Left lung (tissue), 10 donors: ENCODE data around the gene SEC23IP. TPM values are rescaled to one million over a fixed set of nuclear protein-coding genes. Genes with fewer than 3 reads are reported as not detected.
"Not testable (repeated sequence)": the region's sequence is repeated elsewhere in the genome, so short reads cannot be mapped to it uniquely, and the experiment has no call there.

ENCODE experiments used
- ATAC-seq: fragments of 200-7000 bp; cut with Tn5 transposase; one replicate; pipeline ENCODE4 v1.9.1; 2020; ENCODE audit warnings: moderate library complexity
- DNase-seq, 4 donors: peaks; one replicate each; pipeline ENCODE4 v3.0.0-alpha.2; 2013 to 2020
- H3K27ac ChIP-seq, 2 donors: fragments of 200-600 bp; sonication (generic) in 1 of 2; one replicate each; pipeline versions ENCODE4 v1.5.0 to v1.8.0; 2020 to 2021
- H3K27me3 ChIP-seq, 2 donors: fragments of 200-600 bp; sonication (generic) in 1 of 2; one replicate each; pipeline versions ENCODE4 v1.5.0 to v1.8.0; 2020 to 2021
- H3K36me3 ChIP-seq, 2 donors: fragments of 200-600 bp; sonication (generic) in 1 of 2; one replicate each; pipeline versions ENCODE4 v1.5.0 to v1.8.0; 2020 to 2021
- H3K4me1 ChIP-seq, 2 donors: fragments of 200-600 bp; one replicate each; pipeline ENCODE4 v1.8.0; 2021
- H3K4me3 ChIP-seq, 2 donors: fragments of 200-600 bp; sonication (generic) in 1 of 2; one replicate each; pipeline versions ENCODE4 v1.5.0 to v1.8.0; 2020 to 2021; ENCODE audit warnings: mild to moderate bottlenecking in 1 of 2
- H3K9me3 ChIP-seq, 2 donors: fragments of 200-600 bp; sonication (generic) in 1 of 2; one replicate each; pipeline versions ENCODE4 v1.5.0 to v1.8.0; 2020 to 2021
- intact Hi-C, 2 donors: fragments of 100-400 bp; cut with DNase I; formaldehyde crosslinking; loops; one replicate each; pipeline versions ENCODE4 v1.11.2 to v1.14.2; 2022
- polyA plus RNA-seq, 6 donors: library from polyadenylated mRNA; unstranded; fragments of 120-200 nt; gene quantifications; one replicate each; pipeline ENCODE4 v1.2.1, GENCODE V29; 2013; ENCODE audit not compliant: insufficient read length in 6 of 6
- total RNA-seq, 2 donors: library from RNA; stranded (reverse); fragmentation: NEBNext Ultra II Directional; extraction: Animal tissue kit (Norgen Biotek cat#: 25700); gene quantifications; one replicate each; pipeline ENCODE4 v1.2.1, GENCODE V29; 2021
- TF ChIP-seq, protein P1 (sequence below), 2 donors: fragments of 200-600 bp; sonication (generic) in 1 of 2; IDR thresholded peaks; one replicate each; pipeline versions ENCODE4 v1.5.0 to v1.8.0; 2021; ENCODE audit warnings: antibody characterized with exemption in 2 of 2
- donor health status: DM: no; HTN: yes; CAD: no.
- donor health status: DM: no; HTN: no; CAD: no.

Gene SEC23IP
- total and polyA plus RNA-seq, 8 donors, result 61.4 to 77.5 (median 70.2) TPM

DNA sequence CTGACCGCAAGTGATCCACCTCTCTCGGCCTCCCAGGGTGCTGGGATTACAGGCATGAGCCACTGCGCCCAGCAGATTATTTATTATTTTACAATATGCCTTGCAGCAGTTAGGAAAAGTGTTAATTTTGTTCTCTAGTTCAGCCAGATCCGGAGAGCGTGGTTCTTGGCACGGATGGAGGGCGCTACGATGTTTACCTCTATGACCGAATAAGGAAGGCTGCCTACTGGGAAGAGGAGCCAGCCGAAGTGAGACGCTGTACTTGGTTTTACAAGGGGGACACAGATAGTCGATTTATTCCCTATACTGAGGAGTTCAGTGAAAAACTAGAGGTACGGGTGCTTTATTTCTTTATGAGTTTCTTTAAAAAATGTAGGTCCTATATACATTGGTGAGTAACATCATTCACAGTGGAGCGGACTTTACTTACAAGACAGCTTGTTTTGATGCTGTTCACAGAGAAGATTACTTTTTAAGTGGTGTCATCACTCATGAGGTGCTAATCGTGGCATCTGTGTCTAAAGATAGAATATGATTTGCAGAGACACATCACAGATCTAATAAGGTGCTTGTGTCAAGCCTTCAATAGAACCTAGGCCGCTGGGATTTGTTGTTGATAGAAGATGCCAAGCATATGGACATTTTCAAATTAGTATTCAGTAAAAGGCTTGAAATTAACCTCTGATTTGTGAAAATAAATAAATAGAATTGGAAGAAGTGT is 11.6 kb downstream of the SEC23IP start:
- ATAC-seq, result no peak
- Histone ChIP-seq H3K4me3 (no peak overlapping the region), H3K27me3 (no peaks in the 10 kb centered on the region), H3K9me3 (no peaks in the 10 kb centered on the region), H3K4me1 (peaks cover 0 to 8% of the 10 kb centered on the region in 2 donors), H3K36me3 (peaks cover 0 to 79% of the 10 kb centered on the region in 2 donors), H3K27ac (no peak overlapping the region)
- TF ChIP-seq, protein P1, sequence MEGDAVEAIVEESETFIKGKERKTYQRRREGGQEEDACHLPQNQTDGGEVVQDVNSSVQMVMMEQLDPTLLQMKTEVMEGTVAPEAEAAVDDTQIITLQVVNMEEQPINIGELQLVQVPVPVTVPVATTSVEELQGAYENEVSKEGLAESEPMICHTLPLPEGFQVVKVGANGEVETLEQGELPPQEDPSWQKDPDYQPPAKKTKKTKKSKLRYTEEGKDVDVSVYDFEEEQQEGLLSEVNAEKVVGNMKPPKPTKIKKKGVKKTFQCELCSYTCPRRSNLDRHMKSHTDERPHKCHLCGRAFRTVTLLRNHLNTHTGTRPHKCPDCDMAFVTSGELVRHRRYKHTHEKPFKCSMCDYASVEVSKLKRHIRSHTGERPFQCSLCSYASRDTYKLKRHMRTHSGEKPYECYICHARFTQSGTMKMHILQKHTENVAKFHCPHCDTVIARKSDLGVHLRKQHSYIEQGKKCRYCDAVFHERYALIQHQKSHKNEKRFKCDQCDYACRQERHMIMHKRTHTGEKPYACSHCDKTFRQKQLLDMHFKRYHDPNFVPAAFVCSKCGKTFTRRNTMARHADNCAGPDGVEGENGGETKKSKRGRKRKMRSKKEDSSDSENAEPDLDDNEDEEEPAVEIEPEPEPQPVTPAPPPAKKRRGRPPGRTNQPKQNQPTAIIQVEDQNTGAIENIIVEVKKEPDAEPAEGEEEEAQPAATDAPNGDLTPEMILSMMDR (IDR thresholded peaks at IDR 0.05), result no peak
- intact Hi-C loops, result no loop called here
- no peak for DNase-seq

DNA sequence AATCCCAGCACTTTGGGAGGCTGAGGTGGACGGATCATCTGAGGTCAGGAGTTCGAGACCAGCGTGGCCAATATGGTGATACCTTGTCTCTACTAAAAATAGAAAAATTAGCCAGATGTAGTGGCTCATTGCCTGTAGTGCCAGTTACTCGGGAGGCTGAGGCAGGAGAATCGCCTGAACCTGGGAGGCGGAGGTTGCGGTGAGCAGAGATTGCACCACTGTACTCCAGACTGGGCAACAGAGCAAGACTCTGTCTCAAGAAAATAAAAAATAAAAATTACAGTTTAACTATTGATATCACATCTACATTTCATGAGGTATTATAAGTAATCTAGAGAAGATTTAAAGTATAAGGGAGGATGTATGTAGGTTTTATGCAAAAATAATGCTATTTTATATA is 15.2 kb downstream of the SEC23IP start:
- H3K27me3 ChIP-seq, H3K9me3 ChIP-seq, H3K27ac ChIP-seq, intact Hi-C loops, H3K4me1 ChIP-seq, ATAC-seq, DNase-seq, H3K4me3 ChIP-seq: not testable (repeated sequence)
- H3K36me3 ChIP-seq, result peaks cover 0 to 100% of the 10 kb centered on the region in 2 donors

DNA sequence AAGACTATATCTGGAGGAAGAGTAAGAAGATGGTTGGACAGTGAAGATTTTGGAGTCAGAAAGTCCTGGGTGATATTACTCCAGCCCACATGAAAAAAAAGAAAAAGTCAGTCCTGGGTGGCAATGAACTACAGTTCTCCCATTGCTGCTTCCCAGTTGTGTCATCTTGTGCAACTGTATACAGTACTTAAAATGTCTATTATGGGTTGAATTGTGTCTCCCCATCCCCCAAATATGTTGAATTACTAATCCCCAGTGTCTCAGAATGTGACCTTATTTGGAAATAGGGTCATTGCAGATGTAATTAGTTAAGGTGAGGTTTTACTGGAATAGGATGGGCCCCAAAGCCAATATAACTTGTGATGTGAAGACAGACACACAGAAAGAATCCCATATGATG is 15.6 kb downstream of the SEC23IP start:
- TF ChIP-seq, protein P1 (IDR thresholded peaks at IDR 0.05), result no peak
- H3K36me3 ChIP-seq, result peaks cover 0 to 100% of the 10 kb centered on the region in 2 donors
- ATAC-seq (no peak), DNase-seq (no peak)
- intact Hi-C loops, result no loop called here
- H3K9me3 ChIP-seq, result no peaks in the 10 kb centered on the region
- H3K27me3 ChIP-seq, result no peaks in the 10 kb centered on the region
- H3K4me3 ChIP-seq, result no peak overlapping the region
- H3K27ac ChIP-seq, result no peak overlapping the region
- H3K4me1 ChIP-seq, result no peaks in the 10 kb centered on the region

DNA sequence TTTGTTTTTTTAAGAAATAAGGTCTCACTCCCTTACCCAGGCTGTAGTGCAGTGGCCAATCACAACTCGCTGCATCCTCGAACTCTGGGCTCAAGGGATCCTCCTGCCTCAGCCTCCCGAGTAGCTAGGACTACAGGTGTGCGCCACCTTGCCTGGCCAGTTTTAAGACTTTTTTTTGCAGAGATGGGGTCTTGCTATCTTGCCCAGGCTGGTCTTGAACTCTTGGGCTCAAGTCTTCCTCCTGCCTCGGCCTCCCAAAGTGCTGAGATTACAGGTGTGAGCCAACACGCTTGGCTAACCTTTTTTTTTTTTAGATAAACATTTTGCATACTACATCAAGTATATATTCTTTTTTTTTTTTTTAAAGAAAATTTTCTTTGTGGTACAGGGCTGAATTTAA is 18.2 kb downstream of the SEC23IP start:
- intact Hi-C loops, result no loop called here
- TF ChIP-seq, protein P1 (IDR thresholded peaks at IDR 0.05), result no peak
- no peaks in the 10 kb centered on the region for H3K9me3 ChIP-seq
- no peak overlapping the region for H3K4me3 ChIP-seq
- H3K4me1 ChIP-seq, result no peaks in the 10 kb centered on the region
- ATAC-seq (no peak), DNase-seq (no peak)
- H3K27ac ChIP-seq, result no peak overlapping the region
- peaks cover 0 to 100% of the 10 kb centered on the region in 2 donors for H3K36me3 ChIP-seq
- no peaks in the 10 kb centered on the region for H3K27me3 ChIP-seq

DNA sequence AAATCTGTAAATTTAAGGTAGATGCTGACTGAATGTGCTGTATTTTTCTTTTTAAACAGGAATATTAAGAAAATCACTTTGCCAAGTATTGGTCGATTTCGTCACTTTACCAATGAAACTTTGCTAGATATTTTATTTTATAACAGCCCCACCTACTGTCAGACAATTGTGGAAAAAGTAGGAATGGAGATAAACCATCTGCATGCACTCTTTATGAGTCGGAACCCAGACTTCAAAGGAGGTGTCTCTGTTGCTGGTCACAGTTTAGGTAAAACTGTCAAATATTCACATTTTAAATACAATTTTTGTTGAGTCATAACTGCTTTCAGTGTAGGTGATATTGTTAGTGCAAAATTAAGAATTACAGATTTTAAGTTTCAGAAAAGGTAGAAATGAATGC is 25.2 kb downstream of the SEC23IP start:
- Histone ChIP-seq H3K27ac (no peak overlapping the region), H3K4me1 (peaks cover 0 to 6% of the 10 kb centered on the region in 2 donors), H3K27me3 (no peaks in the 10 kb centered on the region), H3K9me3 (no peaks in the 10 kb centered on the region), H3K36me3 (peaks cover 0 to 100% of the 10 kb centered on the region in 2 donors), H3K4me3 (no peak overlapping the region)
- no peak for DNase-seq
- intact Hi-C loops, result no loop called here
- no peak for ATAC-seq
- TF ChIP-seq, protein P1 (IDR thresholded peaks at IDR 0.05), result no peak

DNA sequence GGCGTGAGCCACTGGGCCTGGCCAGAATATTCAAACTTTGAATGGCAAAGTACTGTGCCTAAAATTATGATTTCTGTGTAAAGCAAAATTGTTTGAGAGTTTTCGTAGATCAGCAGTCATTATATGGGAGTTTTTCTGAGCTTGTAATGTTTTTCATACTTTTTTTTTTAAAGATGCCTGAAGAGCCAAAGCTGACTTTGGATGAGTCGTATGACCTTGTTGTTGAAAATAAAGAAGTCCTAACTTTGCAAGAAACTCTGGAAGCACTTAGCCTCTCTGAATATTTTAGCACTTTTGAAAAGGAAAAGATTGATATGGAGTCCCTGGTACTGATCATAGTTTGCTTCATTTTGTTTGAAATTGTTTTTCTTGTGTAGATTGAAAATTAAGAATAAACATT is 26.7 kb downstream of the SEC23IP start:
- peaks cover 0 to 6% of the 10 kb centered on the region in 2 donors for H3K4me1 ChIP-seq
- intact Hi-C loops, result no loop called here
- no peak overlapping the region for H3K4me3 ChIP-seq
- H3K9me3 ChIP-seq, result no peaks in the 10 kb centered on the region
- TF ChIP-seq, protein P1 (IDR thresholded peaks at IDR 0.05), result no peak
- no peak overlapping the region for H3K27ac ChIP-seq
- no peak for DNase-seq
- no peaks in the 10 kb centered on the region for H3K27me3 ChIP-seq
- no peak for ATAC-seq
- peaks cover 0 to 100% of the 10 kb centered on the region in 2 donors for H3K36me3 ChIP-seq
